Skeletal muscle satellite cell (primary cell): ENCODE measurements around the gene CCN2.
A peak's percentile ranks its signal among the peaks of the same experiment; 100 is the strongest.
"Not testable (repeated sequence)": the region's sequence is repeated elsewhere in the genome, so short reads cannot be mapped to it uniquely, and the experiment has no call there.

Source experiments
- H3K27me3 ChIP-seq: 2 replicates; pipeline ENCODE4 v1.7.0; 2013; ENCODE audit warnings: low read length; ENCODE audit not compliant: control insufficient read depth, insufficient read depth
- H3K36me3 ChIP-seq: 2 replicates; pipeline ENCODE4 v1.7.0; 2013; ENCODE audit warnings: mild to moderate bottlenecking, control low read depth, low read length; ENCODE audit not compliant: insufficient read depth
- H3K4me1 ChIP-seq: 2 replicates; pipeline ENCODE4 v1.7.0; 2013; ENCODE audit warnings: low read length; ENCODE audit not compliant: control insufficient read depth, insufficient read depth
- H3K4me2 ChIP-seq: 2 replicates; pipeline ENCODE4 v1.7.0; 2013; ENCODE audit warnings: mild to moderate bottlenecking, low read length
- H3K4me3 ChIP-seq: 2 replicates; pipeline ENCODE4 v1.7.0; 2013; ENCODE audit warnings: low read length
- H3K9ac ChIP-seq: 2 replicates; pipeline ENCODE4 v1.7.0; 2013; ENCODE audit warnings: mild to moderate bottlenecking, low read depth, low read length, moderate library complexity
- H3K9me3 ChIP-seq: replicated peaks from 2 replicates; pipeline ENCODE4 v1.7.0; 2013; ENCODE audit warnings: mild to moderate bottlenecking, control low read depth, low read length

The CCN2 gene

GRCh38 chr6:131914967-131915751 is 36.0 kb downstream of the CCN2 start:
- H3K4me1 ChIP-seq, result peaks cover 10% of the 10 kb centered on the region
- no peaks in the 10 kb centered on the region for H3K9me3 ChIP-seq
- H3K4me3 ChIP-seq, result peak overlapping the region; percentile 43

GRCh38 chr6:131914234-131914633 is 36.9 kb downstream of the CCN2 start:
- Histone ChIP-seq H3K4me3 (no peak overlapping the region), H3K9me3 (no peaks in the 10 kb centered on the region), H3K9ac (no peak overlapping the region), H3K36me3 (no peaks in the 10 kb centered on the region), H3K27me3 (peaks cover 6% of the 10 kb centered on the region), H3K4me2 (no peak overlapping the region), H3K4me1 (peaks cover 10% of the 10 kb centered on the region)

More at GRCh38 chr6:131914967-131915751, 36.0 kb downstream of the CCN2 start:
- Histone ChIP-seq H3K4me2 (peak overlapping the region; percentile 64), H3K9ac (peak overlapping the region; percentile 4), H3K36me3 (no peaks in the 10 kb centered on the region), H3K27me3 (peaks cover 6% of the 10 kb centered on the region)

- no peaks in the 10 kb centered on the region for H3K36me3 ChIP-seq
- no peak overlapping the region for H3K4me3 ChIP-seq
- peaks cover 10% of the 10 kb centered on the region for H3K4me1 ChIP-seq
- H3K4me2 ChIP-seq, result no peak overlapping the region
- peaks cover 6% of the 10 kb centered on the region for H3K27me3 ChIP-seq
- no peaks in the 10 kb centered on the region for H3K9me3 ChIP-seq
- no peak overlapping the region for H3K9ac ChIP-seq
Observed at GRCh38 chr6:131911951-131912350, 39.2 kb downstream of the CCN2 start.

GRCh38 chr6:131910956-131911355 is 40.2 kb downstream of the CCN2 start:
- no peaks in the 10 kb centered on the region for H3K36me3 ChIP-seq
- H3K9me3 ChIP-seq, result no peaks in the 10 kb centered on the region
- H3K4me1 ChIP-seq, result peaks cover 10% of the 10 kb centered on the region
- H3K4me3 ChIP-seq, result no peak overlapping the region
- no peak overlapping the region for H3K9ac ChIP-seq
- no peak overlapping the region for H3K4me2 ChIP-seq
- H3K27me3 ChIP-seq, result peaks cover 6% of the 10 kb centered on the region

- Histone ChIP-seq H3K36me3 (no peaks in the 10 kb centered on the region), H3K9ac (no peak overlapping the region), H3K9me3 (no peaks in the 10 kb centered on the region), H3K4me3 (no peak overlapping the region), H3K27me3 (peaks cover 6% of the 10 kb centered on the region), H3K4me2 (no peak overlapping the region), H3K4me1 (peaks cover 10% of the 10 kb centered on the region)
Observed at GRCh38 chr6:131910219-131910589, 41.0 kb downstream of the CCN2 start.

- H3K27me3 ChIP-seq, result peaks cover 6% of the 10 kb centered on the region
- H3K4me1 ChIP-seq, result peaks cover 5% of the 10 kb centered on the region
- no peak overlapping the region for H3K9ac ChIP-seq
- no peaks in the 10 kb centered on the region for H3K9me3 ChIP-seq
- no peaks in the 10 kb centered on the region for H3K36me3 ChIP-seq
- no peak overlapping the region for H3K4me3 ChIP-seq
- no peak overlapping the region for H3K4me2 ChIP-seq
Observed at GRCh38 chr6:131909408-131910218, 41.6 kb downstream of the CCN2 start.

GRCh38 chr6:131908787-131909186 is 42.4 kb downstream of the CCN2 start:
- H3K9ac ChIP-seq, H3K27me3 ChIP-seq, H3K4me2 ChIP-seq: not testable (repeated sequence)

GRCh38 chr6:131903734-131904133 is 47.4 kb downstream of the CCN2 start:
- H3K4me2 ChIP-seq, H3K36me3 ChIP-seq, H3K4me1 ChIP-seq, H3K9me3 ChIP-seq, H3K27me3 ChIP-seq, H3K4me3 ChIP-seq, H3K9ac ChIP-seq: not testable (repeated sequence)

More at GRCh38 chr6:131908787-131909186, 42.4 kb downstream of the CCN2 start:
- not testable (repeated sequence) for H3K4me1 ChIP-seq, H3K4me3 ChIP-seq, H3K9me3 ChIP-seq, H3K36me3 ChIP-seq

GRCh38 chr6:131901326-131901873 is 49.8 kb downstream of the CCN2 start:
- not testable (repeated sequence) for H3K4me3 ChIP-seq, H3K9ac ChIP-seq, H3K27me3 ChIP-seq, H3K36me3 ChIP-seq, H3K9me3 ChIP-seq, H3K4me1 ChIP-seq, H3K4me2 ChIP-seq

- Histone ChIP-seq H3K9ac (no peak overlapping the region), H3K36me3 (no peaks in the 10 kb centered on the region), H3K27me3 (no peaks in the 10 kb centered on the region), H3K4me3 (no peak overlapping the region), H3K4me1 (no peaks in the 10 kb centered on the region), H3K9me3 (peaks cover 10% of the 10 kb centered on the region), H3K4me2 (no peak overlapping the region)
Observed at GRCh38 chr6:131900231-131900630, 50.9 kb downstream of the CCN2 start.

GRCh38 chr6:131898718-131899117 is 52.5 kb downstream of the CCN2 start:
- Histone ChIP-seq H3K4me3 (no peak overlapping the region), H3K27me3 (no peaks in the 10 kb centered on the region), H3K9ac (no peak overlapping the region), H3K9me3 (peaks cover 10% of the 10 kb centered on the region), H3K4me1 (no peaks in the 10 kb centered on the region), H3K4me2 (no peak overlapping the region), H3K36me3 (no peaks in the 10 kb centered on the region)
